ENCODE data around the gene NEO1.

GRCh38 chr15:73005446-73005845, 46.8 kb upstream of the NEO1 start:
- TF ChIP-seq POLR2AphosphoS5 (IDR thresholded peaks at IDR 0.05; ENCODE audit: low read depth), result no peak
- no peak for TF ChIP-seq CTCF (IDR thresholded peaks at IDR 0.05; ENCODE audit: insufficient read depth, low read length)
- TF ChIP-seq, protein P1, sequence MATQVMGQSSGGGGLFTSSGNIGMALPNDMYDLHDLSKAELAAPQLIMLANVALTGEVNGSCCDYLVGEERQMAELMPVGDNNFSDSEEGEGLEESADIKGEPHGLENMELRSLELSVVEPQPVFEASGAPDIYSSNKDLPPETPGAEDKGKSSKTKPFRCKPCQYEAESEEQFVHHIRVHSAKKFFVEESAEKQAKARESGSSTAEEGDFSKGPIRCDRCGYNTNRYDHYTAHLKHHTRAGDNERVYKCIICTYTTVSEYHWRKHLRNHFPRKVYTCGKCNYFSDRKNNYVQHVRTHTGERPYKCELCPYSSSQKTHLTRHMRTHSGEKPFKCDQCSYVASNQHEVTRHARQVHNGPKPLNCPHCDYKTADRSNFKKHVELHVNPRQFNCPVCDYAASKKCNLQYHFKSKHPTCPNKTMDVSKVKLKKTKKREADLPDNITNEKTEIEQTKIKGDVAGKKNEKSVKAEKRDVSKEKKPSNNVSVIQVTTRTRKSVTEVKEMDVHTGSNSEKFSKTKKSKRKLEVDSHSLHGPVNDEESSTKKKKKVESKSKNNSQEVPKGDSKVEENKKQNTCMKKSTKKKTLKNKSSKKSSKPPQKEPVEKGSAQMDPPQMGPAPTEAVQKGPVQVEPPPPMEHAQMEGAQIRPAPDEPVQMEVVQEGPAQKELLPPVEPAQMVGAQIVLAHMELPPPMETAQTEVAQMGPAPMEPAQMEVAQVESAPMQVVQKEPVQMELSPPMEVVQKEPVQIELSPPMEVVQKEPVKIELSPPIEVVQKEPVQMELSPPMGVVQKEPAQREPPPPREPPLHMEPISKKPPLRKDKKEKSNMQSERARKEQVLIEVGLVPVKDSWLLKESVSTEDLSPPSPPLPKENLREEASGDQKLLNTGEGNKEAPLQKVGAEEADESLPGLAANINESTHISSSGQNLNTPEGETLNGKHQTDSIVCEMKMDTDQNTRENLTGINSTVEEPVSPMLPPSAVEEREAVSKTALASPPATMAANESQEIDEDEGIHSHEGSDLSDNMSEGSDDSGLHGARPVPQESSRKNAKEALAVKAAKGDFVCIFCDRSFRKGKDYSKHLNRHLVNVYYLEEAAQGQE (IDR thresholded peaks at IDR 0.05; ENCODE audit: insufficient replicate concordance, low read depth), result no peak
